ENCODE measurements around the gene PI16. TPM values are rescaled to one million over a fixed set of nuclear protein-coding genes. Genes with fewer than 3 reads are reported as not detected.

The PI16 gene
- total RNA-seq, 4 donors from 2014 or later: 5.7 to 23.8 (median 10.1) TPM

- no peak for TF ChIP-seq CTCF (IDR thresholded peaks at IDR 0.05; ENCODE audit: low read depth)
Observed at GRCh38 chr6:36984581-36985416, 30.3 kb downstream of the PI16 start.

GRCh38 chr6:36985417-36985807 is 30.9 kb downstream of the PI16 start:
- no peak for TF ChIP-seq CTCF (IDR thresholded peaks at IDR 0.05; ENCODE audit: low read depth)

- TF ChIP-seq CTCF (IDR thresholded peaks at IDR 0.05; ENCODE audit: low read depth): no peak
Observed at GRCh38 chr6:36985808-36986703, 31.5 kb downstream of the PI16 start, which contains the start of gene MTCH1. Gene MTCH1, minus strand, starts transcription at chr6:36986196. Its CDS starts 23 bp downstream, at chr6:36986173.

DNA sequence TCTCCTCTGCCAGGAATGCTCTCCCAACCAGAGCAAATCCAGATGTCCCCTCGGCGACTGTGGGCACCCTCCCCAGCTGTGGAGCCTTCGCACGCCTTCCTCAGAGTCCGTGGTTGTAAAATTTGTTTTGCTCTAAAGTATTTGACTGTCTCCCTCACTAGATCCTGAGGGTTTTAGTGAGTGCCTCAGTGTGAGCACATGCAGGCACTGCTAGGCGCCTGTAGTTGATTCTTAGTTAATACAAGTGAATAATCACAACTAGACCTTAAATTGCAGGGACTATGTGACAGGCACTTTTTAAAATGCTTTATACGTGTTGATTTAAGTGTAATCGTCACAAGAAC is 32.1 kb downstream of the PI16 start:
- no peak for TF ChIP-seq CTCF (IDR thresholded peaks at IDR 0.05; ENCODE audit: low read depth)

DNA sequence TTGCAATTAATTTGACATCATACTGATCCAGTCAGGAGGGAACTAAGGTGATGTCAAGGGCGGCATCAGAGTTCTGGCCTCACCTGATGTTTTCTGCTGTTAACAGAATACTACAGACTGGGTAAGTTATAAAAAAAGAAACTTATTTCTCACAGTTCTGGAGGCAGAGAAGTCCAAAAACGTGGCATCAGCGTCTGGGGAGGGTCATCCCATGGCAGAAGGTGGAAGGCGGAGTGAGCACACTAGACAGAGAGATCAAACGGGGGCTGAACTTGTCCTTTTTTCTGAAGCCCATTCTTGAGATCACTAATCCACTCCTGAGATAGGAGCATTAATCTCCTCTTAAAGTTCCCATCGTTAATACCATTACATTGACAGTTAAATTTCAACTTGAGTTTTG is 34.7 kb downstream of the PI16 start:
- TF ChIP-seq CTCF (IDR thresholded peaks at IDR 0.05; ENCODE audit: low read depth): no peak

GRCh38 chr6:36997811-36998722 is 43.5 kb downstream of the PI16 start:
- TF ChIP-seq CTCF (IDR thresholded peaks at IDR 0.05; ENCODE audit: low read depth): no peak

Measured in subcutaneous adipose tissue (tissue), 4 donors.